Activated B cell treated with CpG ODN at 0.5 μM for 24 hours (primary cell): ENCODE results near the gene RNF187. TPM values are rescaled to one million over a fixed set of nuclear protein-coding genes. Genes with fewer than 3 reads are reported as not detected.

Experiments used
- ATAC-seq: fragments of 200-7000 bp; cut with Tn5 transposase; one replicate; pipeline ENCODE4 v1.10.0; 2021; ENCODE audit warnings: low read depth, mild to moderate bottlenecking, moderate library complexity
- CTCF ChIA-PET: fragments of 350-600 bp; sonication (Branson Sonifier 250); formaldehyde crosslinking; loops from one replicate; lab custom pipeline; 2021; ENCODE audit warnings: antibody characterized with exemption; lab: Charles Lee
- POLR2A ChIA-PET: fragments of 350-600 bp; sonication (Branson Sonifier 250); formaldehyde crosslinking; loops from one replicate; lab custom pipeline; 2021; ENCODE audit warnings: antibody characterized with exemption; lab: Charles Lee
- DNase-seq: peaks from one replicate; pipeline ENCODE4 v3.0.0; 2022
- H3K27ac Mint-ChIP-seq: one replicate; pipeline ENCODE4 v1.8.0; 2020; ENCODE audit warnings: mixed read lengths
- H3K27me3 Mint-ChIP-seq: one replicate; pipeline ENCODE4 v1.8.0; 2021; ENCODE audit warnings: mixed read lengths
- H3K36me3 Mint-ChIP-seq: one replicate; pipeline ENCODE4 v1.8.0; 2021; ENCODE audit warnings: low read depth, mixed read lengths
- H3K4me1 Mint-ChIP-seq: one replicate; pipeline ENCODE4 v1.8.0; 2021; ENCODE audit warnings: mixed read lengths
- H3K4me3 Mint-ChIP-seq: one replicate; pipeline ENCODE4 v1.8.0; 2020; ENCODE audit warnings: mild to moderate bottlenecking, mixed read lengths
- H3K9me3 Mint-ChIP-seq: one replicate; pipeline ENCODE4 v1.8.0; 2020; ENCODE audit warnings: mixed read lengths
- intact Hi-C: fragments of 100-400 bp; cut with micrococcal nuclease; formaldehyde crosslinking; loops from one replicate; pipeline ENCODE4 v1.15.1; 2024
- total RNA-seq: library from RNA; stranded (reverse); gene quantifications from 2 replicates; pipeline ENCODE4 v1.2.3, GENCODE V29; 2022
- TF ChIP-seq, protein P1 (sequence below): fragments of 200-600 bp; IDR thresholded peaks from one replicate; pipeline ENCODE4 v1.8.0; 2022; ENCODE audit warnings: antibody characterized with exemption, mild to moderate bottlenecking

The RNF187 gene
- total RNA-seq, 1 donor from 2014 or later = 64.0 TPM

DNA sequence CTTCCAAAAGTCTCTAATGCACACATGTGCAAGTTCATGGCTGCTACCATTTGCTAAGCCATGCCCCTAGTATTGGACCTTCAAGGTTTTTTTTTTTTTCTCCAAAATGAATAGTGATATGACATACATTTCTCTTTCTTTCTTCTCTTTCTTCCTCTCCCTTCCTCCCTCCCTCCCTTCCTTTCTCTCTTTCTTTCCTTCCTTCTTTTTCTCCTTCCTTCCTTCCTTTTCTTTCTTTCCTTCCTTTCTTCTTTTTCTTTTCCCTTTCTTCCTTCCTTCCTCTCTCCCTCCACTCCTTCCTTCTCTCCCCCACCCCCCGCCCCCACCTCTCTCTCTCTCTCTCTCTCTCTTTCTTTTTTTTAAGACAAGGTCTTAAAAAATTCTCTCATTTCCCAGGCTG, 3.4 kb upstream of the RNF187 start:
- Mint-ChIP-seq H3K27ac (no peak overlapping the region), H3K9me3 (no peaks in the 10 kb centered on the region), H3K27me3 (no peaks in the 10 kb centered on the region), H3K4me1 (peaks cover 25% of the 10 kb centered on the region), H3K4me3 (no peak overlapping the region), H3K36me3 (peaks cover 7% of the 10 kb centered on the region)
- DNase-seq = no peak
- intact Hi-C loops = loop anchor here (10.0 kb wide), 1 partner anchor 269 kb away; no protein-coding TSS in a partner anchor
- TF ChIP-seq, protein P1, sequence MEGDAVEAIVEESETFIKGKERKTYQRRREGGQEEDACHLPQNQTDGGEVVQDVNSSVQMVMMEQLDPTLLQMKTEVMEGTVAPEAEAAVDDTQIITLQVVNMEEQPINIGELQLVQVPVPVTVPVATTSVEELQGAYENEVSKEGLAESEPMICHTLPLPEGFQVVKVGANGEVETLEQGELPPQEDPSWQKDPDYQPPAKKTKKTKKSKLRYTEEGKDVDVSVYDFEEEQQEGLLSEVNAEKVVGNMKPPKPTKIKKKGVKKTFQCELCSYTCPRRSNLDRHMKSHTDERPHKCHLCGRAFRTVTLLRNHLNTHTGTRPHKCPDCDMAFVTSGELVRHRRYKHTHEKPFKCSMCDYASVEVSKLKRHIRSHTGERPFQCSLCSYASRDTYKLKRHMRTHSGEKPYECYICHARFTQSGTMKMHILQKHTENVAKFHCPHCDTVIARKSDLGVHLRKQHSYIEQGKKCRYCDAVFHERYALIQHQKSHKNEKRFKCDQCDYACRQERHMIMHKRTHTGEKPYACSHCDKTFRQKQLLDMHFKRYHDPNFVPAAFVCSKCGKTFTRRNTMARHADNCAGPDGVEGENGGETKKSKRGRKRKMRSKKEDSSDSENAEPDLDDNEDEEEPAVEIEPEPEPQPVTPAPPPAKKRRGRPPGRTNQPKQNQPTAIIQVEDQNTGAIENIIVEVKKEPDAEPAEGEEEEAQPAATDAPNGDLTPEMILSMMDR = no peak
- ChIA-PET POLR2A (no interaction called here), CTCF (no interaction called here)
- no peak for ATAC-seq

DNA sequence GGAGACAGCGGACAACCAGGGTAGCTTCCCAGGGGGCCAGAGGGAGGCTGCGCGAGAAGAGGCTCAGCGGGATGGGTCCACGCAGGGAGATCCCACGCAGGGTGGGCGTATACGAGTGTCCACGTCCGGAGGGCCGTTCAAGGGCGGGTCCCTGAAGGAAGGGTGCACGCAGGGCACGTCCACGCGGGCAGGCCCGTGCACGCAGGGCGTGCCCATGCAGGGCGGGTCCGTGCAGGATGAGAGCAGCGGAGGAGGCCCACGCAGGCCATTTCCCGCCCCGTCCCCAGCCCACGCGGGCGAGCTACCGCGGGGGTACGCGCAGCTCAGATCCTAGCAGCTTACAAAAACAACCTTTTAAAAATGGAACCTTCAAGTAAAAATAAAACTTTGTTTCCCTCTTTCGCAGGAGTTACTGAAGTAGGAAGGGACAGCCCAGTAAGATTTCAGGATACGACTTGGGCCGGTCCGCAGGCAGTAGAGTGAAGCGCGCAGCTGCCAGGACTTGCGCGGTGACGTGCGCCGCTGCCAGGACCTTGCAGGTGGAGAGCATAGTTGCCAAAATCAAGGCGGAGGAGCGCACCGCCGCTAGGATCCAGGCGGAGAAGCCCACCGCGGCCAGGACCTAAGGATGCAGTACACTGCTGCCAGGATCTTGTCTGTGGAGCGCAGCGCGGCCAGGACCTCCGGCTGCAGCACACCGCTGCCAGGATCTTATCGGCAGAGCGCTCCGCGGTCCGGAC, 416 bp upstream of the RNF187 start:
- TF ChIP-seq, protein P1 = no peak
- ATAC-seq (peak; percentile 64), DNase-seq (peak; percentile 65)
- peaks cover 27% of the 10 kb centered on the region for H3K36me3 Mint-ChIP-seq
- H3K9me3 Mint-ChIP-seq = no peaks in the 10 kb centered on the region
- CTCF ChIA-PET = interaction anchor here (0.6 to 1.6 kb wide), 3 partner anchors 14 to 356 kb away, joined by 3 to 16 read pairs (median 6); no protein-coding TSS in a partner anchor
- intact Hi-C loops = loop anchor here (1.0 to 10.0 kb wide), 10 partner anchors 15 to 698 kb away; partner anchors contain the start of genes ARF1, GUK1, MRPL55 and TRIM11
- H3K27ac Mint-ChIP-seq = peak overlapping the region; percentile 100
- POLR2A ChIA-PET = interaction anchor here (0.9 to 2.6 kb wide), 15 partner anchors 11 to 752 kb away, joined by 3 to 46 read pairs (median 4); partner anchors contain the start of genes IBA57, JMJD4, MRPL55 and SNAP47
- H3K4me3 Mint-ChIP-seq = peak overlapping the region; percentile 94
- no peaks in the 10 kb centered on the region for H3K27me3 Mint-ChIP-seq
- H3K4me1 Mint-ChIP-seq = peaks cover 38% of the 10 kb centered on the region

DNA sequence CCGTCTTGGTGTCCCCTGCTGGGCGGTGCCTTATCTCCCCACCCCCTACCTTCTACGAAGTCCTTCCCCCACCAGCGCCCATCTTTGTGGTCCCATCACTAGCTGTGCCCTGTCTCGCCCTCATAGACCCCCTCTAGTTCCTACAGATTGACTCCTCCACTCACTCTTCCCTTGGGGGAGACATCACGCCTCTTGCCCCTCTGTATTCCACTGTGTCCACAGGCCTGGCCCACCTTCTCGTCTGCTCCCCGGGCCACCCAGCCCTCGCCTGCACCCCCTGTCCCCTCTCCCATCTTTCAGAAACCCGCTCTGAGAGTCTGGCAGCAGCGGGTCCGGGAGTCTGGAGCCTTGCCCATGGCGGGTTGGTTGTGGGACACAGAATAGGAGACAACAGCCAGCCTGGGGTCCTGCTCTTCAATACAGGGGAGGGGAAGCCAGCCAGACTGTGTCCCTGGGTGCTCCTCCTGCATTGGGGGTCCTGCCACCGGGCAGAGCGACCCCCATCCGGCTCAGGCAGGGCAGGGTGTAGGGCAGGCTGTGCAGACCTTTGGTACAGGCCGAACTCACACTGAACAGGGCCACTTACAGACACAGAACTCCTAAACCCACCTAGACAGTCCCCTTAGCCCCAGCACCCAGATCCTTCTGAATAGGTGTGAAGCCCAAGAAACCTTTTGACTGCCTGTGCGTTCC, 1.1 kb downstream of the RNF187 start:
- TF ChIP-seq, protein P1 = no peak
- H3K9me3 Mint-ChIP-seq = no peaks in the 10 kb centered on the region
- H3K27ac Mint-ChIP-seq = peak overlapping the region; percentile 77
- peaks cover 39% of the 10 kb centered on the region for H3K4me1 Mint-ChIP-seq
- DNase-seq = no peak
- H3K36me3 Mint-ChIP-seq = peaks cover 37% of the 10 kb centered on the region
- intact Hi-C loops = loop anchor here (10.0 kb wide), 1 partner anchor 273 kb away; no protein-coding TSS in a partner anchor
- POLR2A ChIA-PET = interaction anchor here (0.7 to 2.6 kb wide), 6 partner anchors 13 to 492 kb away, joined by 3 to 35 read pairs (median 6); no protein-coding TSS in a partner anchor
- peak overlapping the region; percentile 85 for H3K4me3 Mint-ChIP-seq
- CTCF ChIA-PET = no interaction called here
- ATAC-seq = no peak
- no peaks in the 10 kb centered on the region for H3K27me3 Mint-ChIP-seq

DNA sequence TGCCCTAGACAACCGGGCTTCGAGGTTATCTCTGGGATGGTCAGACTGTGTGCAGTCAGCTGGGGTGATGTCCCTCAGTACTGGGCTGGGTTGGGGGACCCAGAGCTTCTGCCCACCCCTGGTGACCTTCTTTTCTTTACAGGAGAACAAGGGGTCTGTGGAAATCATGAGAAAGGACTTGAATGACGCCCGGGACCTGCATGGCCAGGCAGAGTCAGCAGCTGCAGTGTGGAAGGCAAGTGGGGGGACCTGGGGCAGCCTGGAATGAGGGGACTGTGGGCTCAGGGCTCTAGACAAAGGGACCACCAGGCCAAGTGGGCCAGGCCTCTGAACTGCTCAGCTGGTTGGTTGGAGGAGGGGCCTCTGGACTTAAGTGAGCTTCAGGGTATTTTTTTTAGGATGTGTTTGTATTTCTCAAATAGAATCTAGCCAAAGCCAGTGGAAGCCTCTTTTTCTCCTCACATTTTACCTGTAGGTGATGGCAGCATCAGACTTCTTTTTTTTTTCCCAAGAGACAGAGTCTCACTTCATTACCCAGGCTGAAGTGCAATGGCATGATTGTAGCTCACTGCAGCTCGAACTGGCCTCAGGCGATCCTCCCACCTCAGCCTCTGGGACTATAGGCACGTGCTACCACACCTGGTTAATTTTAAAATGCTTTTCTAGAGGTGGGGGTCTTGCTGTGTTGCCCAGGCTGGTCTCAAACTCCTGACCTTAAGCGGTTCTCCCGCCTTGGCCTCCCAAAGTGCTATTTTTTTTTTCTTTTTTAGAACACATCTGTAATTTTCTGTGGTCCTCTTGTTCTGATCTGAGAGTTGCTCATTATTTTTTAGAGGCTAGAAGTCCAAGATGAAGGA, 1.9 kb downstream of the RNF187 start:
- no peaks in the 10 kb centered on the region for H3K27me3 Mint-ChIP-seq
- ATAC-seq (no peak), DNase-seq (no peak)
- intact Hi-C loops = loop anchor here (10.0 kb wide), 1 partner anchor 274 kb away; no protein-coding TSS in a partner anchor
- ChIA-PET POLR2A (no interaction called here), CTCF (no interaction called here)
- peaks cover 42% of the 10 kb centered on the region for H3K36me3 Mint-ChIP-seq
- peaks cover 39% of the 10 kb centered on the region for H3K4me1 Mint-ChIP-seq
- peak overlapping the region; percentile 85 for H3K4me3 Mint-ChIP-seq
- TF ChIP-seq, protein P1 = no peak
- H3K27ac Mint-ChIP-seq = peak overlapping the region; percentile 77
- no peaks in the 10 kb centered on the region for H3K9me3 Mint-ChIP-seq
